ENCODE data around the gene EXOC6B.

EXOC6B gene

GRCh38 chr2:72263043-72263775 lies 562.6 kb downstream of the EXOC6B start:
- no peak for DNase-seq

GRCh38 chr2:72261076-72261475 lies 564.8 kb downstream of the EXOC6B start:
- no peak for DNase-seq

- no peak for DNase-seq
These were observed 570.3 kb downstream of the EXOC6B start for GRCh38 chr2:72255540-72255939.

- no peak for DNase-seq
These were observed 570.9 kb downstream of the EXOC6B start for GRCh38 chr2:72254831-72255451.

- no peak for DNase-seq
These were observed 587.5 kb downstream of the EXOC6B start for GRCh38 chr2:72238311-72238710.

GRCh38 chr2:72237549-72237948 lies 588.3 kb downstream of the EXOC6B start:
- no peak for DNase-seq

- no peak for DNase-seq
These were observed 589.3 kb downstream of the EXOC6B start for GRCh38 chr2:72236445-72237067.

- DNase-seq, result peak; percentile 12 to 39
These were observed 590.1 kb downstream of the EXOC6B start for GRCh38 chr2:72235497-72236415.

GRCh38 chr2:72233211-72233610 lies 592.6 kb downstream of the EXOC6B start:
- no peak for DNase-seq

- DNase-seq, result no peak
These were observed 602.8 kb downstream of the EXOC6B start for GRCh38 chr2:72222829-72223564.

GRCh38 chr2:72220170-72220569 lies 605.7 kb downstream of the EXOC6B start:
- DNase-seq, result peak; percentile 49 to 83

- no peak for DNase-seq
These were observed 611.2 kb downstream of the EXOC6B start for GRCh38 chr2:72214429-72215143.

GRCh38 chr2:72212486-72212855 lies 613.4 kb downstream of the EXOC6B start:
- DNase-seq, result no peak

- DNase-seq, result no peak
These were observed 613.9 kb downstream of the EXOC6B start for GRCh38 chr2:72211777-72212485.

GRCh38 chr2:72211350-72211749 lies 614.5 kb downstream of the EXOC6B start:
- DNase-seq, result no peak

GRCh38 chr2:72210470-72210869 lies 615.4 kb downstream of the EXOC6B start:
- no peak for DNase-seq

- DNase-seq, result no peak
These were observed 617.6 kb downstream of the EXOC6B start for GRCh38 chr2:72208225-72208624.

GRCh38 chr2:72207334-72207733 lies 618.5 kb downstream of the EXOC6B start:
- no peak for DNase-seq

- no peak for DNase-seq
These were observed 620.3 kb downstream of the EXOC6B start for GRCh38 chr2:72205504-72205881.

GRCh38 chr2:72204786-72205503 lies 620.9 kb downstream of the EXOC6B start:
- DNase-seq, result no peak

All from NCI-H524 (cell line).